GM12873 (cell line): ENCODE measurements around the gene CRYBG1.

Experiments
- TF ChIP-seq, protein P1 (sequence below): IDR thresholded peaks from 2 replicates; pipeline ENCODE4 v1.5.1; 2012; ENCODE audit warnings: low read depth, mild to moderate bottlenecking, moderate library complexity, low read length, control low read depth; ENCODE audit not compliant: insufficient read depth; ENCODE audit errors: missing control alignments

The CRYBG1 gene

GRCh38 chr6:106614592-106615257 lies 254.2 kb downstream of the CRYBG1 start:
- TF ChIP-seq, protein P1, sequence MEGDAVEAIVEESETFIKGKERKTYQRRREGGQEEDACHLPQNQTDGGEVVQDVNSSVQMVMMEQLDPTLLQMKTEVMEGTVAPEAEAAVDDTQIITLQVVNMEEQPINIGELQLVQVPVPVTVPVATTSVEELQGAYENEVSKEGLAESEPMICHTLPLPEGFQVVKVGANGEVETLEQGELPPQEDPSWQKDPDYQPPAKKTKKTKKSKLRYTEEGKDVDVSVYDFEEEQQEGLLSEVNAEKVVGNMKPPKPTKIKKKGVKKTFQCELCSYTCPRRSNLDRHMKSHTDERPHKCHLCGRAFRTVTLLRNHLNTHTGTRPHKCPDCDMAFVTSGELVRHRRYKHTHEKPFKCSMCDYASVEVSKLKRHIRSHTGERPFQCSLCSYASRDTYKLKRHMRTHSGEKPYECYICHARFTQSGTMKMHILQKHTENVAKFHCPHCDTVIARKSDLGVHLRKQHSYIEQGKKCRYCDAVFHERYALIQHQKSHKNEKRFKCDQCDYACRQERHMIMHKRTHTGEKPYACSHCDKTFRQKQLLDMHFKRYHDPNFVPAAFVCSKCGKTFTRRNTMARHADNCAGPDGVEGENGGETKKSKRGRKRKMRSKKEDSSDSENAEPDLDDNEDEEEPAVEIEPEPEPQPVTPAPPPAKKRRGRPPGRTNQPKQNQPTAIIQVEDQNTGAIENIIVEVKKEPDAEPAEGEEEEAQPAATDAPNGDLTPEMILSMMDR = no peak

DNA sequence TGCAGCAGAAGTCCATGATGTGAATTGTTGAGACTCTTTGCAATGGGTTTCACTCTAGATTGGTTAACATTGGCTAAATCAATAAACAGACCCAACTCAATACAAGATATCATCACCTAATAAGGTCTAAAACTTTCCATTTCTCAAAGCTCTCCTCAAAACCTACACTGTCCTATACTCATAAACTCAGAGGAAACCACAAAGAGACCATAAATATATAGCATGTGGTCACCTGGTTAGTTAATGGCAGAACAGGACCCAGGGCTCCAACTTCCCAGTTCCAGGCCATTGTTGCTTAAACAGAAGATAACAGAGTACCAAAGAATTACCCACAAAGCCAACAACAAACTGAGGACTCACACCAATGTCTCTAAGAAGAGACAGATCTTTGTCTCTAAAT lies 256.8 kb downstream of the CRYBG1 start:
- TF ChIP-seq, protein P1 = no peak

DNA sequence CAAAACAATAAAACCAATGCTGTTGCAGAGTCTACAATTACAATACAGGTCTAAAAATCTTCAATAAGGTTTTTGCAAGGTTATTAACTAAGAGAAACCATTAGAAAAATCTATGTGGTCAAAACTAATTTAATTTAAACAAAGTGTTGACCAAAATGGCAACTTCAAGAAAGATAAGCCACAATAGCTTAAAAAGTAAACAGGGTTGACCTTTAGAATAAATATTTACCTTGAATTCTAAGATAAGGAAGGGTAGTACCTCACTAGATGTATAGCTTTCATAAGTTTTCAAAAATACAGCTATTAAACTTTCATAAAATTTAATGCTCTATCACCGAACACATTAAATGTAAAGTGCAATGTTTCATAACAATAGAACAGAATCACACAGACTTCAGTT lies 257.3 kb downstream of the CRYBG1 start:
- TF ChIP-seq, protein P1 = no peak

DNA sequence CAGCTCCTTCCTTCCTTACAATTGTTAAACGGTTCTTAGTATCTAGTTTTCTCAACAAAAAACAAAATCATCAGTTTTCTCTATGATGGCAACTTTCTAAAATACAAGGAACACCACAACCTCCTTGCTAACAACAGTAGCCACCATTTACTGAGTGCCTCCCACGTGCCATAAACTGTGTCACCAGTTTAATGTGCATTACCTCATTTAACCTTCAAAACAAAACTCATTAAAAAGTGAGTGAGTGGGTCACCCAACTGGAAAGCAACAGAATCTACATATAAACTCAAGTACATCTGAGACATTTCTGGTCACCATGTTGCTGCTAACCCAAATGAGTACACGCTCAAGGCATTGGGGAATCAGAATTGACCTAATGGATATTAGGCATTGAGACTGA lies 257.8 kb downstream of the CRYBG1 start:
- TF ChIP-seq, protein P1 = no peak

DNA sequence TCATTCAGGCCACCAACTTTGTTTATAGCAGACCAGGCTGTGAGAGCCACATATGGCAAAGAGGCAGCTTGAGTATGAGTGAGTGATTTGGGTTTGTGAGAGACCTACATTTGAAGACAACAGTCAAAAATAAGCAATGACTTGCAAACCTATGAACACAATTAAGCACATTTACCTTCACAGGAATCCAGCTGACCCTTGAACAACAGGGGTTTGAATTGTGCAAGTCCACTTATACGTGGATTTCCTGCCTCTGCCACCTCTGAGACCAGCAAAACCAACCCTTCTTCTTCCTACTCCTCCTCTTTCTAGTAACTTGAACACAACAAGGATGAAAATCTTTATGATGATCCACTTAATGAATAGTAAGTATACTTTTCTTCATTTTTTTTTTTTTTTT lies 258.7 kb downstream of the CRYBG1 start:
- TF ChIP-seq, protein P1 = no peak

DNA sequence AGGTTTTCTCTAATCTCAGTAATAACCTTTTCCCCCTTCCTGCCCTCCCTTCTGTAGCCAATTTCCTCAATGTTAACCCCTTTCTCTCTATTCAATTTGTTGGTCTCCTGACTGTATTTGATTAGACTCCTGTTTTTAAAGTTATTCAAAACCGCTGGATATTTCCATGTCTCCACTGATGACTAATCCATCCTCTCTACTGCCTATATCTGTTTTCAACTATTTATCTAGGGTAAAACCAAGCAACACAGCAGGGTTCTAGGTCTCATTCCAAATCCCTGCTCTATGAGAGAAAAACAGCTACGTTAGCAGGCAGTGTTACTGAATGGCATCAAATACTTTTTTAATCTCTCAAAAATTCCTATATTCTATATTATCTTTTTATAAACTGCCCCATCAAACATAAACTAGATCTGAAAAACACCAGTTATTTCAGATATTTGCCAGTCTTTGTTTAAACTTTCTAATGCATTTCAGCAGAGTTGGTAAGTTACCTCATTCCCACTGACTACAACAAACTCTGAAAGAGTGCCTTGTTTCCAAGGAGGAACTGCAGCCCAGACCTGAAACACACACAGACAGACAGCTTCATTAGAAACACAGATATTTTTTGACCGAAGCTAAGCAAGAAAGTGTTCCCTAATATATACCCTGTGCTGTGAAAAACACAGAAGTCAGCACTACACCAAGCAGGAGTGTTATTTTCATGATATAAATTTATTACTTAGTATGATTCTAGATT lies 260.6 kb downstream of the CRYBG1 start:
- TF ChIP-seq, protein P1 = no peak
